Measurements from ENCODE around the gene HORMAD2.

The HORMAD2 gene

GRCh38 chr22:30167734-30168133, 87.5 kb downstream of the HORMAD2 start:
- DNase-seq (ENCODE audit: low read depth, low spot score) = no peak

DNA sequence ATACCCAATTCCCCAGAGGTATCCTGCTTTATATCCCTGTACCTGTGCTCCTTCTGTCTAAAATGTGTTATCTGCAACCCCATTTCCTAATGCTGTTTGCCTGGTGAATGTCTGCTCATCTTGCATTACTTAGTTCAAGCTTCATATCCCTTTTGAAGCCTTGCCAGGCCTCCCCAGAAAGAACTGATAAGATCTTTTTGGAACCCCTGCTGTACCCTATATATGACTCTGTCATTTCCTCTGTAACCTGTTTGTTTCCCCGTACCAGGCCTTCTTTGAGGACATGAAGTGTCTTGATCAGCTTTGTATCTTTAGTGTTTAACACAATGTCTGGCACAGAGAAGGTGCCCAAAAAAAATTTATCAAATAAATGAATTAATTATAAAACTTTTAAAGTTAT, 88.7 kb downstream of the HORMAD2 start:
- DNase-seq (ENCODE audit: low read depth, low spot score) = no peak

DNA sequence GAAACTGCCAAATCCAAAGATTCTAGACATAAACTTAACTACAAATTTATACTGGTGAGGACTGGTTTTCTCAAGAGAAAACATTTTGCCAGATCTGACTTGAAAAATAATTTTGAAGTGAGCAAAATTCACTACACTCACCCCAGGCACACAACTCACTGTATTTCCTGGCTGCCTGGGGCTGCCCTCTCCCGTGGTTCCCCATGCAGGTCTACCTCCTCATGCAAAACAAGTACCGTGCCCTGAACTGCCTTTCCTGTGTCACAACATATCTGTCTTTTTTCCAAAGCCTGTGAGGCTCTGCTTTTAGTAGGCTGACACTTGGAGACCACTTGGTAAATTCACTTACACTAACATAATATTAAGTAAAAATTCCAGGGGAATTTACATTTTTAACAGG, 89.9 kb downstream of the HORMAD2 start:
- DNase-seq (ENCODE audit: low read depth, low spot score) = no peak

DNA sequence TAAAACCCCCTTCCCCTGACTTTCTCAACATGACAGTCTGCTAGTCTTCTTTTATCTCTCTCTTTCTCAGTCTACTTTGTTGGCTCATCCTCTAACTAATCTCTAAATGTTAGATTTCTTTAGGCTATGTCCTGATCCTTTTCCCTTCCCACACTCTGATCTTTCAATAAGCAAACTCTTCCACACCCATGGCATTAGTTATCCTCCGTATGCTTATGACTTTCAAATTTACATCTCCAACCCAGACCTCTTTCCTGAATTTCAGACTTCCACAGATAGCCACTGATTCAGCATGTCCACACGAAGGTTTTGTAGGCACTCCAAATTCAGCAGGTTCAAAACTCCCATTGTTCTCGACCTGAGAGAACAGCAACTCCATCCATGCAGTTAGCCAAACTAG, 90.7 kb downstream of the HORMAD2 start:
- DNase-seq (ENCODE audit: low read depth, low spot score) = no peak

DNA sequence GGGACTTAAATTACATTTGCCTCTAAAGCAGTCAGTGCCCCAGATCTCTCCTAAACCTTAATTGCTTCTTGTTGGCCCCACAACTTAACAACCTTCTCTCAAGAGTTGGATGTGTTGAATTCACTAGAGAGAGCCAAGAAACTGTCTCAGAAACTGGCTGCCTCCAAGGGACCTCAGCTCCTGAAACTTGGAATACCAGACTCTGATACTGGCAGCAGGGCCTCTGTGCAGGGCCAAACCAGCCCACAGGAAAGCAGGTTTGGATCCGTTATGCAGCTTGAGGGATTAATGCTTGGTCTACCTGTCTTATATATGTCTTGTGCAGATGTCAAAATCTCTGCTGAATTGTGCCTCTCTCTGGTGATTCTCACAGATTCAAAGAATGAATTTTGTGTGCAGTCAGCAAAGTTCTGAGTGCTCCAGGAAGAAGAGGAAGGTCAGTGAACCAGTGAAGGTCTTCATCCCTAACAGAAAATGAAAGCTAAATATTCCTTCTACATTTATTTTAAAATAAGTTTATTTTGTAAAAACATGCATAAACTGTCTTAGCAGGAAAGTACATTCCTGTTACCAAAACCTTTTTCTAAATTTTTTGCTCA, 95.5 kb downstream of the HORMAD2 start:
- DNase-seq (ENCODE audit: low read depth, low spot score) = no peak

DNA sequence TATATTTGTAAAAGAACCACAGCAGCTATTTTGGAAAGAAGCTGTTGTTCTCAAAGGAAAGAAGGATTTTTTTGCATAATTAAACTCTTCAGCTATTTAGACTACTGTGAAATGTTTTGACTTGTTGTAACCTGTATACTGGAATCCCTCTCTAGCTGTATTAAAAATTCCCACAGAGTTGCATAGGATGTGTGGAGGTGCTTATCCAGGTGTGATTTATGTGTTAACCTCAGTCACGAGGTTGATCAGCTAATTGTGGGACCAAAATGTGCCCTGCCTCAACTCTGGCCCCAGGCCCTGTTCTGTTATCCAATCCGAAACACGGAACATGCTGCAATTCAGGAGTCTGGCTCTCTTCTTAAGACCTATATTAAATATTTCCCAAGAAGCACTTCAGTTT, 96.2 kb downstream of the HORMAD2 start:
- DNase-seq (ENCODE audit: low read depth, low spot score) = no peak

DNA sequence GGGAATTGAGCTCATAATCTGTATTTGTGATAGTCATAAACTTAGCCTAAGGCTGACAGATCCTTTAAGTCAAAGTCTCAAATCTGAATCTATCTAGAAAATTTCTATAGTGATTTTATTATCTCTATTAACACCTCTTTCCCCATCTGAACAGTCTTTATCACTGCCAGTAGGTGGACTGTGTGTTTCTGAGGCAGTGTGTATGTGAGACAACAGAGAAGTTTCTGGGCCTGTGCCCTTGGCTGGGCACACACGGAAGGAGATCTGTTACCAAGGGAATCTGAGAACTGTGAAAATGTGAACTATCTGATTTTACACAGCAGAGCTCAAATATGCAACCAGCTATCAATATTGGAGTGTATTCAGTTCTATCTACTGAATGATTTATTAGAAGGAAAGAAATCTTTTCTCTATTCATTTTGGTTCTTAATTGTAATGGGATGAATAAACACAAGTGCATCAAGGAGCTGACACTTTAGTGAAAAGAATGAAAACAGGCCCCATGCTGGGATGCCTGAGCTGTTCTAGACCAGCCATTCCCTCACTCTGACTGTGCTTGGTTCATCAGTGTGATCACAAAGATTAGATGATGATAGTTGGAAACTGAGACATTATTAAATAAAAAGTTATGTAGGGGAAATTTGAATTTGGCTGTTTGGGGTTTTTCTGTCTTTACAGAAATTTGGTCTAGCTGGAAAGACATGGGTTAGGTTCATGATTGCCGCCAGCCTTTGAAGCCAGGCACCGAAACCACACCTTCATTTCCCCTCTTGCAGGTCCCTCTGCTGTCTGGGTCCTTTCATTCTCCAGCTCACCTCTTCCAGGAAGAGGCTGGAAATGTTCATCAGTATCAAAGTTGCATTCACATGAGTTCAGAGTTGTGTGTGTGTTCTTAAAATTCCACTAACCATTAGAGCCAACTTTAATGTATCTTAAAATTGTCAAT, 98.2 kb downstream of the HORMAD2 start:
- no peak for DNase-seq (ENCODE audit: low read depth, low spot score)

DNA sequence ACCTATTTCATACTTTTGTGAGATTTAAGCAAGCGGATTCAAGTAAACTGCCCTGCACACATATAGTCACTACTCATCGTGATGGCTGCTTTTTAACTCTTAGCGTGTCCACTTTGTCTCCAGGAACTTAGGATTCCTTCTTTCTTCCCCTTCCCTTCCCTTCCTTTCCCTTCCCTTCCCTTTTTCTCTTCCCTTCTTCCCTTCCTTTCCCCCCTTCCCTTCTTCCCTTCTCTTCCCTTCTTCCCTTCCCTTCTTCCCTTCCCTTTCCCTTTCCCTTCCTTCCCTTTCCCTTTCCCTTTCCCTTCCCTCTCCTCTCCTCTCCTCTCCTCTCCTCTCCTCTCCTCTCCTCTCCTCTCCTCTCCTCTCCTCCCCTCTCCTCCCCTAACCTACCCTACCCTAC, 100.4 kb downstream of the HORMAD2 start:
- DNase-seq (ENCODE audit: low read depth, low spot score) = no peak

DNA sequence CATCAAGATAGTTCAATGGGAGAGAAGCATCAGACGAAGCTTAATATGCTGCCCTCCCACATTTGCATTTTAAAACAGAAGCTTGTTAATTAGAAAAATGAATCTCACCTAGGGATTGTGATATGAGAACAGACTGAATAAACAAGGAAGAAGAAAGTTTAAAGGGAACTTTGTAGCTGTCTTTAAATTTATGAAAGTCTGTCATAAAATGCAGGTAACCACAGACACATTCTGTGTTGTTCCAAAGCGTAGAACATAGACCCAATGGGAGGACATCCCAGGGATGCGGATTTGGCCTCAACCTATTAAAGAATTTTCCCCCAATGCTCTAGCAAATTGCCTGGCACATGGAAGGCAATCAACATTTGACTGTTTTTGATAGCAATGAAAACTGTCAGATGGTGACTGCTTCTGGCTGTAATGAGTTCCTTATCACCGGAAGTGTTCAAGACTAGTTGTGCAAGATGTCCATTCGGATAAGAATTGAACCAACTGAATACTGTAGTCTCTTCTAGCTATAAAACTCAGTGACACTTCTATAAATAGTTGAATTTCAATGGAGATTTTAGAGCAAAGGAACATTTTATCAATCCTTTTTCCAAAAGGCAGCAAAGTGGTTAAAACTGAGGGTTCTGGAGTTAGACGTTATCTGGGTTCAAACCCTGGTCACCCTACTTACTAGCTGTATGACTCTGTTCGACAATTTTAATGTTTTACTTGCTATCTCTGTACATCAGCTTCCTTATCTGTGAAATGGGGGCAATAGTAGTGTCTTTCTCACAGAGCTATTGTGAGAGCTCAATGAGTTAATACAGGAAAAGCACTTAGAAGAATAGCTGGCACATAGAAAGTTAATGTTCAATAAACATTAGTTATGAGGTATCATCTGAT, 101.4 kb downstream of the HORMAD2 start:
- DNase-seq (ENCODE audit: low read depth, low spot score) = no peak

- no peak for DNase-seq (ENCODE audit: low read depth, low spot score)
Measured at GRCh38 chr22:30182350-30182745, 102.1 kb downstream of the HORMAD2 start.

GRCh38 chr22:30182815-30183214, 102.6 kb downstream of the HORMAD2 start:
- DNase-seq (ENCODE audit: low read depth, low spot score) = no peak

- DNase-seq (ENCODE audit: low read depth, low spot score) = no peak
Measured at GRCh38 chr22:30183271-30183670, 103.0 kb downstream of the HORMAD2 start.

DNA sequence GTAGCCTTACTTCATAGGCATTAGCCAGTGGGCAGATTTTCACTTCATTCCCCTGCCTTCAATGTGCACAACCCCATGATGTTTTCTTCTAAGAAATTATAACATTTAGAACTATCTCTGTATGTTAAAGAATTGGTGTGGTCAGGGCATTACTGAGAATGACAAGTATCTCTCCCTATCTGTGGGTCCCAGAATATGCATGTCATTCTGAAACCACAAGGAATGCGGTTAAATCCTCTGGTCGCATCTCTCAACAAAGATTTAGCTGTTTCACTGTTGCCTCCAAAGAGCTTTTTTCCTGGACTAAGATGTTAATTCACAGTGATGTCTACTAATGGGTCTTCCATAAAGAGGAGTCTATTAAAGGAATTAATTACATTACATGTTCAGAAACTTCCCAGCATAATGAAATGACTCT, 103.6 kb downstream of the HORMAD2 start:
- DNase-seq (ENCODE audit: low read depth, low spot score) = no peak

GRCh38 chr22:30185129-30185528, 104.9 kb downstream of the HORMAD2 start:
- no peak for DNase-seq (ENCODE audit: low read depth, low spot score)

- DNase-seq (ENCODE audit: low read depth, low spot score) = no peak
Measured at GRCh38 chr22:30185549-30185948, 105.3 kb downstream of the HORMAD2 start.

GRCh38 chr22:30186041-30186440, 105.8 kb downstream of the HORMAD2 start:
- no peak for DNase-seq (ENCODE audit: low read depth, low spot score)

GRCh38 chr22:30186510-30186909, 106.2 kb downstream of the HORMAD2 start:
- DNase-seq (ENCODE audit: low read depth, low spot score) = no peak

GRCh38 chr22:30187094-30187493, 106.8 kb downstream of the HORMAD2 start:
- no peak for DNase-seq (ENCODE audit: low read depth, low spot score)

- no peak for DNase-seq (ENCODE audit: low read depth, low spot score)
Measured at GRCh38 chr22:30187529-30188407, 107.5 kb downstream of the HORMAD2 start.

GRCh38 chr22:30188911-30189310, 108.6 kb downstream of the HORMAD2 start:
- DNase-seq (ENCODE audit: low read depth, low spot score) = no peak

- no peak for DNase-seq (ENCODE audit: low read depth, low spot score)
Measured at GRCh38 chr22:30190574-30190973, 110.3 kb downstream of the HORMAD2 start.

Measured in smooth muscle cell of the brain vasculature (primary cell).